Measurements from ENCODE around the gene INHA.

Gene INHA

DNA sequence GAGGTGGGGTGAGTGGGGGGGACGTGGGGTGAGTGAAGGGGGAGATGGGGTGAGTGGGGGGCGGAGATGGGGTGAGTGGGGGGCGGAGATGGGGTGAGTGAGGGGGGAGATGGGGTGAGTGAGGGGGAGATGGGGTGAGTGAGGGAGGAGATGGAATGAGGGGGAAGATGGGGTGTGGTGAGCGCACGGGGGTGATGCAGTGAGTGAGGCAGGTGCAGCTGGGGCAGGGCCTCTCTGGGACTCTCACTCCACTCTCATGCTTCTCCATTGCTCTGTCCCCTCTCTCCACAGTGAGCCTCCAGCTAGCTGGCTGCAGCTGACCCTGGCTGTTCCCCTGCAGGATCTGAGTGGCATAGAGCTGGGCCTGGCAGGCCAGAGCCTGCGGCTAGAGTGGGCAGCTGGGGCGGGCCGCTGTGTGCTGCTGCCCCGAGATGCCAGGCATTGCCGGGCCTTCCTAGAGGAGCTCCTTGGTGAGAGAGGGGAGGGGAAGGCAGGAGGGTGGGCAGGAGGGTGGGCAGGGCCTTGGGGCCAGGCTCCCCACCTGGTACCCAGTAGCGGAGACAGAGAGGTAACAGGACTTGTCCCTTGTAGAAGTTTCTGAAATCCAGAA is 41.5 kb downstream of the INHA start:
- no peak for DNase-seq

DNA sequence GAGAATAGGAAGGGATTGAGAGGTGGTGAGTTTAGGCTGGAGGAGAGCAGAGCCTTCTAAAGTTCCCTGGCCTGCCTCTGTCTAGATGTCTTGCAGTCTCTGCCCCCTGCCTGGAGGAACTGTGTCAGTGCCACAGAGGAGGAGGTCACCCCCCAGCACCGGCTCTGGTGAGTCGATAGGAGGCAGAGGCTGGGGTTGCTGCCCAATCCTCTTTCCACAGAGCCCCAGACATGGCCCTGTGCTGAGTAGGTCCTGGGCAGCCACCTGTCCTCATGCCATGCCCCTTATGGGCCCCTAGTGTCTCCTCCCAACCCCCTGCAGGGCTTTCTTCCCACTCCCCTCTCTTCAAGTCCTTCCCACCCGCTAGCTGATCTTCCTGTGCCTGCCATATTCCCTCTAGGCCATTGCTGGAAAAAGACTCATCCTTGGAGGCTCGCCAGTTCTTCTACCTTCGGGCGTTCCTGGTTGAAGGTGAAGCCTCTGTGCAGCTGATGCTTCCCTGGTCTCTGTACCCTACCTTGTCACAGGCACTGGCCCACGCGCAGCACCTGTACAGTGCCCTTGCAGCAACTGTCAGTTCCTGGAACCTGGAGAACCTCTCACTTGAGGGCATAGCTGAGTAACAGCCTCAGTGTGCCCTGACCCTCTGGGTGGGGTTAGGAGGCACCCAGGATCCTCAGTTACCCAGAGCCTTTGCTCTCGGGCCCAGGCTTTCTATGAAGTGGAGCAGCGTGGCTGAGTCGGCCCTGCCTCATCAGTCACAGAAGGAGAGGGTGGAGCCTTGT is 42.2 kb downstream of the INHA start:
- no peak for DNase-seq

DNA sequence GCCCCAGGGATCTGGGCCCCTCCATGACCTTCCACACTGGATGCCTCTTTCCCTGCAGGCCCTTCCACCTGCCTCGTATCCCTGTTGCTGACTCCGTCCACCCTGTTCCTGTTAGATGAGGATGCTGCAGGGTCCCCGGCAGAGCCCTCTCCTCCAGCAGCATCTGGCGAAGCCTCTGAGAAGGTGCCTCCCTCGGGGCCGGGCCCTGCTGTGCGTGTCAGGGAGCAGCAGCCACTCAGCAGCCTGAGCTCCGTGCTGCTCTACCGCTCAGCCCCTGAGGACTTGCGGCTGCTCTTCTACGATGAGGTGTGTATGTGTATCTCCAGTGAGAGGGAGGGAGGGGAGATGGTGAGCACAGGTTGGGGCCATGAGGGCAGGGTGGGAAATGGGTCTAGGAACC is 42.9 kb downstream of the INHA start:
- DNase-seq: no peak

DNA sequence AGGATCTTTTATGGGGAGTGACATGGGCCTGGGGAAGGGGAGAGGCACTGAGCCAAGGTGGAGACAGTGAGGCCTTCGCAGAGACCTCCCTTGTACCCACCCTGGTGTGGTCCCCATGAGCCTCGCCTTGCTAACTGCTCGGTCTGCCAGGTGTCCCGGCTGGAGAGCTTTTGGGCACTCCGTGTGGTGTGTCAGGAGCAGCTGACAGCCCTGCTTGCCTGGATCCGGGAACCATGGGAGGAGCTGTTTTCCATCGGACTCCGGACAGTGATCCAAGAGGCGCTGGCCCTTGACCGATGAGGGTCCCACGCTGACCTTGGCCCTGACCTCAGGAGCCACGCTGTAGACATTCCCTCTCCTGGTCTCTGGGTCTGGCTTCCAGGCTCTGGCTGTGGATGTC is 43.8 kb downstream of the INHA start:
- no peak for DNase-seq

DNA sequence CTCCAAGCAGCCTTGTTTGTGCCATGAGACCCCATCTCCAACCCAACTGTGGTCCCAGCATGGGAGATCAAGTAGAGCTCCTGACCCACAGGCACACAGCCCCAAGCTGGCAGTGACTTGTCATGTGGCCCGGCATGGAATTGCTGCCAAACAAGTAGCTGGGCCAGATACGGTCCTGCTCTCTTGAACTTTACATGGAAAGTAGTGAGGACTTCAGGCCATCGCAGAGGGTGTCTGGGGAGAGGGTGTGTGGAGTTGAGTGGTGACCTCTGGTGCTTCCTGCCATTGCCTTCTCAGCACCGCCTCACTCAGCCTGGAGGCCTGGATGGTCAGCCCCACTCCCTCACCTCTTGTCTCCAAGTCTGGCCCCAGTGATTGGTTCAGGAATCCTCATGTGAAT is 44.4 kb downstream of the INHA start:
- DNase-seq: no peak

DNA sequence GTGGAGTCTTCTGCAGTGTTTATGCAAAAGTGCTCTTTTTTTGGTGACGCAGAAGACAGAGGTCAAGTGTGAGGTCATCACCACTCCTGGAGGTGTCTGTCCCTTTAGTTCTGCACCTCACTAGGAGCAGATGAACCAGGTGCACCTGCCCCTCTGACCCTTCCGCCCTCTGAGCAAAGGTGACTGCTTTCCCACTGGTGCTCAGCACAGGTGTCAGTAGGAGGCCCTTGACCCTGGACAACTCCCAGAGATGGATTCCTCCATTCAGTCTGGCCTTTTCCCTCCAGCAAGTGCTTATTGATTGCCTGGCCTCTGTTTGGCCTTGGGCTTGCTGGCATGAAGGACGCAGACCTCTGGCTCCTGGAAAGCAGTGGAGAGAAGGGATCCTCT is 46.6 kb downstream of the INHA start:
- no peak for DNase-seq

DNA sequence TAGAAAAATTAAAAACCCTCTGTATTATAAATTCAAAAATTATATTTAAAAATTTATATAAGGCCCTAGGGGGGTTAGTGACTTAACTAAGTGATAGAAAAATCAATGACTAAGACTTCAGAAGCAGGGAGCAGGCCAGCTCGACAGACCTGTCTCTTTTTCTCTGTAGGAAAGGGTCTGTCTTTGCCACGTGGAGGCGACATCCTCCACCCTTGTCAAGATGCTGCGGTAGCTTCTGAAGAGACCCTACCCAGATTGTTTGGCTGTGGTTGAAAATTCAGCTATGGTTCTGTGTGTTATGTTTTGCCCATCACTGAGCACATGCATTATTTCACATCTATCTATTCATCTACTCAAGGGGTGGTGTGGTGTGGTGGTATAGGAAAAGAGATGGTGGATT is 47.1 kb downstream of the INHA start:
- no peak for DNase-seq

DNA sequence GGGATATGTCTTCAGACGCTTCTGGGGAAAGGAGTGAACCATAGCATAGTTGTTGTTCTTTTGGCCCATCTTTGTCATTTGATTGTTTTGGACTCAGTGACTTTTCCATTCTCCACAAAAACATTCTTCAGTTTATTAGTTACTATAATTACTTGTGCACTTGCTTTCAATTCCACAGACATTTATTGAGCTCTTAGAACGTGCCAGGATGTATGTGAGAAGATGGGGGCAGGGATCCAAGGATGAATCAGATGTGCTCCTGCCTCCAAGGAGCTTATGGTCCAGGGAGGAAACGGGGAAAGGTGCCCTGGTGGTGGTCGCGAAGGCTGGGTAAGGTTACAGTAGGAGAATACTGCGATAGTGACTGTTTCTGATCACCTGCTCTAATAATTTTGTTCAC is 48.4 kb downstream of the INHA start:
- no peak for DNase-seq

DNA sequence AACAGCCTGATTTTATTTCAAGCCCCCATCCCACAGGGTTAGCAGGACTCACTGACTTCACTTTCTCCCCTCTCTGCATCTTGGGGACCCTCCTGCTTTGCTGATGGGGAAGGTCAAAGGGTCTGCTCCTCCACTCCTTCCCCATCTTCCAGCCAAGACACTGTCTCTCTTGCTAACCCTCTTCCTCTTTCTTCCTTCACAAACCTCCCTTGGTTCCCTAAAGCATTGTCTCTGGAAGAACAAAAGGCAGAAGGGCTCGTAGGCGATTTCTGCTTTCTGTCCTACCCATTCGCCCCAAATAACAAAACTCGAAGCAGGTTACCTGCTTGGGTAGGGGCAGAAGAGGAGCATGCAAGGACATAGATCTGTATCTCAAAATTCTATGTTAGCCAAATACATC is 49.8 kb downstream of the INHA start:
- no peak for DNase-seq

DNA sequence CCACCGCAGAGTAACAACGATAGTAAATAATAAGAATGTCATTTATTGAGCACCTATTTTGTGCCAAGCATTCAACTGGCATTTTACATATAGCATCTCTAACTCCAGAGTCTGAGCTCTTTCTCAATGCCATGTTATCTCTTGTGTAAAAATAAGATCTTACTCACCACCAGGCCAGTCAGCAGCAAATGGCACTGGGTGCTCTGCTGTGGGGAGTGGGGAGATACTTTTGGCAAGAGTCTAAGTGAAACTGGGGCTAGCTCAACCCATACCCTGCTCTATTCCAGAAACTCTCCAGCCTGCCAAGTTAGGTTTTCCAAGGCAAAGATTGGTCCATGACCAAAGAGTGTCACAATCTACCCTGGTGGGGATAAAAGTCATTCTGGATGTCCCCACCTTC is 50.4 kb downstream of the INHA start:
- no peak for DNase-seq

DNA sequence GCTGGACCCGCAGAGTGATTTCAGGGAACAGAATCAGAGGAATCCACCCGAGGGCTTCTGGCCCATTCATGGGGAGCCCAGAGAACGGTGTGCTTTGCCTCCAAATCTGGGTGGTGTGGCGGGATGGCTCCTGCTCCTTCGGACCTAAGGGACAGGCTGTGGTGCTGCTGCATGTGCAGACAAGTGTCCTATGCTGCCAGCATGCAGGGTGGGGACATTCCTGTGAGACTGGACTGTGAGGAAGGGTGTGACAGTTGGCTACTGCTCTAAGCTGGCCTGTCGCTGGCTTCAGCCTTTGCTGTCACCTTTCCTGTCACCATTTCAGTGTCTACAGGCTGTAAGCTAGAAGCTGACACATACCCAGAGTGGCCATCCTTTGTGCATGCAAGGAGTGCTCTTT is 52.5 kb downstream of the INHA start:
- no peak for DNase-seq

DNA sequence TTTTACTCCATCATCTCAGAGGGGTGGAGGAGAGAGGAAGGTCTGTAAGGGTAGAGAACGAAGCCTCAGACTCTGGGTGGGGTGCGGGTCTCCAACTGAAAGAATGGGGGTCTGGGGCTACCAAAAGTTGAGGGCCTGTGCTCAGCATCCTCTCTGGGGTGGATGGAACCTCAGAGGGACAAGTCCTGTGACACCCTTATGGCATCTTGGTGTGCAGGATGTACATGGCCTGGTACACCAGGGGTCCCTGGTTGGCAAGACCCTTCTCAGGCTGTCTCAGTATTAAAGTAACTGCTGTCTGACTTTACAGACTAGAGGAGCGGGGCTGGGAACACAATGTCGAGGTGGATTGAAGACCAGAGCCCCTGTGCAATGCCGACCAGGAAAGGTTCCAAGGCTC is 53.1 kb downstream of the INHA start:
- DNase-seq: no peak

Measured in CD4-positive, alpha-beta T cell treated with Interleukin-6 for 4 hours (primary cell).